ENCODE measurements around the gene S100A14. TPM values are rescaled to one million over a fixed set of nuclear protein-coding genes. Genes with fewer than 3 reads are reported as not detected.

Gene S100A14
- total and polyA plus RNA-seq, 2 of the 13 experiments (the other 11 are each of a cell fraction or from before 2014, with no cell fraction given), result 1.4 to 7.7 TPM

GRCh38 chr1:153633754-153634665 lies 17.9 kb upstream of the S100A14 start, which contains the start of gene CHTOP (continued):
- TF ChIP-seq HMGXB4 (CRISPR knock-in tag; IDR thresholded peaks at IDR 0.05; ENCODE audit: borderline replicate concordance in 1 of 2, low read depth in 1 of 2), result peak; percentile 76 to 92; a peak in 3 of 4 replicates

- no peak for DNase-seq (ENCODE audit: low spot score)
- Histone ChIP-seq H4K20me1 (ENCODE audit: insufficient read depth, low read length) (peaks cover 13% of the 10 kb centered on the region), H3K9me3 (ENCODE audit: low read length) (no peaks in the 10 kb centered on the region), H3K27me3 (ENCODE audit: control insufficient read depth in 1 of 2, insufficient read depth in 2 of 2, low read length in 2 of 2) (no peaks in the 10 kb centered on the region), H3K4me1 (ENCODE audit: insufficient read depth, low read length) (peaks cover 69% of the 10 kb centered on the region), H3K4me3 (replicated peaks in 1 of 3; ENCODE audit: insufficient read depth in 1 of 3, low read depth in 2 of 3, low read length in 3 of 3) (no peak overlapping the region; a peak in 1 of 6 replicates), H3K9ac (ENCODE audit: insufficient read depth, low read depth, low read length) (no peak overlapping the region), H3K79me2 (ENCODE audit: insufficient read depth, low read length) (peaks cover 53% of the 10 kb centered on the region), H3K4me2 (ENCODE audit: low read depth, low read length) (peak overlapping the region; percentile 33), H3K27ac (ENCODE audit: extremely low read length, insufficient read depth, low read length) (peak overlapping the region; percentile 100), H3K36me3 (replicated peaks in 1 of 2; ENCODE audit: control insufficient read depth in 1 of 2, insufficient read depth in 2 of 2, low read length in 2 of 2) (peaks cover 7 to 24% of the 10 kb centered on the region in 2 experiments; a peak in 4 of 5 replicates), H2AFZ (ENCODE audit: low read length) (no peak overlapping the region)
- FAIRE-seq, result no peak
- ChIA-PET CTCF (ENCODE audit: low intra/inter-chr PET ratio, low total read pairs) (no interaction called here), POLR2A (interaction anchor here (0.5 to 2.7 kb wide), 32 partner anchors 10 to 345 kb away, joined by 3 to 63 read pairs (median 5); partner anchors contain the start of genes ILF2, INTS3, S100A14 and S100A16)
- intact Hi-C loops (cut with micrococcal nuclease; ENCODE audit: unreplicated experiment) (loop anchor here (5.0 kb wide), 1 partner anchor 39 kb away; the partner anchor contains the start of gene ILF2), in situ Hi-C loops (cut with HindIII; ENCODE audit: extremely low pct_ligation_motif_present, low pct_unique_long_range_greater_than_20kb) (no loop called here)
- no TSS peak for BruUV-seq (replicated peaks)
- no peak for ATAC-seq
- WGBS (ENCODE audit: low lambda C conversion rate), result 91% methylated on average over 18 of the region's 18 CpGs
- 0 out of 2 replicates have a peak, but pooled peaks have one; percentile 12 for TF ChIP-seq KMT2A (CRISPR knock-in tag; IDR thresholded peaks at IDR 0.05)
- TF ChIP-seq ZBTB33 (CRISPR knock-in tag; IDR thresholded peaks at IDR 0.05), result 0 out of 2 replicates have a peak, but pooled peaks have one; percentile 45
- TF ChIP-seq ZSCAN21 (CRISPR knock-in tag; IDR thresholded peaks at IDR 0.05; ENCODE audit: borderline replicate concordance), result no peak
- TF ChIP-seq SAP130 (CRISPR knock-in tag; IDR thresholded peaks at IDR 0.05; ENCODE audit: low read depth), result no peak
- peak; percentile 11; the same call in 1 of the 2 replicates for TF ChIP-seq ZNF615 (CRISPR knock-in tag; IDR thresholded peaks at IDR 0.05; ENCODE audit: borderline replicate concordance)
- no peak for TF ChIP-seq SRSF4 (IDR thresholded peaks at IDR 0.05; ENCODE audit: low read depth, low read length, poor library complexity, severe bottlenecking)
- no peak for TF ChIP-seq SMAD9 (CRISPR knock-in tag; IDR thresholded peaks at IDR 0.05)
- TF ChIP-seq RFX1 (IDR thresholded peaks at IDR 0.05), result no peak
- 0 out of 2 replicates have a peak, but pooled peaks have one; percentile 12 for TF ChIP-seq ZSCAN30 (CRISPR knock-in tag; IDR thresholded peaks at IDR 0.05)
- TF ChIP-seq ZNF441 (CRISPR knock-in tag; IDR thresholded peaks at IDR 0.05; ENCODE audit: borderline replicate concordance), result no peak
- TF ChIP-seq ZNF451 (CRISPR knock-in tag; IDR thresholded peaks at IDR 0.05), result no peak
- 0 out of 2 replicates have a peak, but pooled peaks have one; percentile 1 for TF ChIP-seq NCOA1 (CRISPR knock-in tag; IDR thresholded peaks at IDR 0.05)
- TF ChIP-seq SMAD1 (CRISPR knock-in tag; IDR thresholded peaks at IDR 0.05; ENCODE audit: borderline replicate concordance, low read depth), result peak; percentile 6; the same call in 1 of the 2 replicates
- no peak for TF ChIP-seq HCFC1 (IDR thresholded peaks at IDR 0.05; ENCODE audit: low read depth, low read length)
- peak; percentile 96 for TF ChIP-seq ZNF121 (CRISPR knock-in tag; IDR thresholded peaks at IDR 0.05)
These were observed 17.1 kb upstream of the S100A14 start for GRCh38 chr1:153633161-153633753.

All from HepG2 (cell line).